ENCODE measurements around the gene SLC39A2. TPM values are rescaled to one million over a fixed set of nuclear protein-coding genes. Genes with fewer than 3 reads are reported as not detected.
A peak's percentile ranks its signal among the peaks of the same experiment; 100 is the strongest.

The SLC39A2 gene
- total RNA-seq, 4 donors from 2014 or later = 0.82 to 1.4 TPM; not detected in 2

GRCh38 chr14:20989471-20989786 is 9.7 kb upstream of the SLC39A2 start:
- DNase-seq = no peak
- Histone ChIP-seq H3K27me3 (no peaks in the 10 kb centered on the region), H3K4me3 (peak overlapping the region in 3 of 4 donors; percentile 71 to 80 (median 77)), H3K27ac (peak overlapping the region; percentile 84 to 91 (median 88)), H3K4me1 (peaks cover 6 to 29% (median 26%) of the 10 kb centered on the region in 4 donors), H3K9me3 (no peaks in the 10 kb centered on the region), H3K36me3 (peaks cover 0 to 29% (median 12%) of the 10 kb centered on the region in 4 donors)
- TF ChIP-seq, protein P1, sequence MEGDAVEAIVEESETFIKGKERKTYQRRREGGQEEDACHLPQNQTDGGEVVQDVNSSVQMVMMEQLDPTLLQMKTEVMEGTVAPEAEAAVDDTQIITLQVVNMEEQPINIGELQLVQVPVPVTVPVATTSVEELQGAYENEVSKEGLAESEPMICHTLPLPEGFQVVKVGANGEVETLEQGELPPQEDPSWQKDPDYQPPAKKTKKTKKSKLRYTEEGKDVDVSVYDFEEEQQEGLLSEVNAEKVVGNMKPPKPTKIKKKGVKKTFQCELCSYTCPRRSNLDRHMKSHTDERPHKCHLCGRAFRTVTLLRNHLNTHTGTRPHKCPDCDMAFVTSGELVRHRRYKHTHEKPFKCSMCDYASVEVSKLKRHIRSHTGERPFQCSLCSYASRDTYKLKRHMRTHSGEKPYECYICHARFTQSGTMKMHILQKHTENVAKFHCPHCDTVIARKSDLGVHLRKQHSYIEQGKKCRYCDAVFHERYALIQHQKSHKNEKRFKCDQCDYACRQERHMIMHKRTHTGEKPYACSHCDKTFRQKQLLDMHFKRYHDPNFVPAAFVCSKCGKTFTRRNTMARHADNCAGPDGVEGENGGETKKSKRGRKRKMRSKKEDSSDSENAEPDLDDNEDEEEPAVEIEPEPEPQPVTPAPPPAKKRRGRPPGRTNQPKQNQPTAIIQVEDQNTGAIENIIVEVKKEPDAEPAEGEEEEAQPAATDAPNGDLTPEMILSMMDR (IDR thresholded peaks at IDR 0.05) = no peak
- WGBS, 2 donors (ENCODE audit: low coverage in 1 of 2) = 1% methylated on average over 4 to 11 of the region's 11 CpGs
- intact Hi-C loops (cut with DNase I; ENCODE audit: low total_unique reads) (no loop called here), in situ Hi-C loops (cut with MboI; ENCODE audit: low pct_ligation_motif_present in 1 of 4, low pct_unique_long_range_greater_than_20kb in 1 of 4, low sequenced_read_pairs in 3 of 4) (loop anchor here in 1 of 4 donors (25.0 kb wide), 1 partner anchor 302 kb away; the partner anchor contains the start of genes ANG and RNASE4)

DNA sequence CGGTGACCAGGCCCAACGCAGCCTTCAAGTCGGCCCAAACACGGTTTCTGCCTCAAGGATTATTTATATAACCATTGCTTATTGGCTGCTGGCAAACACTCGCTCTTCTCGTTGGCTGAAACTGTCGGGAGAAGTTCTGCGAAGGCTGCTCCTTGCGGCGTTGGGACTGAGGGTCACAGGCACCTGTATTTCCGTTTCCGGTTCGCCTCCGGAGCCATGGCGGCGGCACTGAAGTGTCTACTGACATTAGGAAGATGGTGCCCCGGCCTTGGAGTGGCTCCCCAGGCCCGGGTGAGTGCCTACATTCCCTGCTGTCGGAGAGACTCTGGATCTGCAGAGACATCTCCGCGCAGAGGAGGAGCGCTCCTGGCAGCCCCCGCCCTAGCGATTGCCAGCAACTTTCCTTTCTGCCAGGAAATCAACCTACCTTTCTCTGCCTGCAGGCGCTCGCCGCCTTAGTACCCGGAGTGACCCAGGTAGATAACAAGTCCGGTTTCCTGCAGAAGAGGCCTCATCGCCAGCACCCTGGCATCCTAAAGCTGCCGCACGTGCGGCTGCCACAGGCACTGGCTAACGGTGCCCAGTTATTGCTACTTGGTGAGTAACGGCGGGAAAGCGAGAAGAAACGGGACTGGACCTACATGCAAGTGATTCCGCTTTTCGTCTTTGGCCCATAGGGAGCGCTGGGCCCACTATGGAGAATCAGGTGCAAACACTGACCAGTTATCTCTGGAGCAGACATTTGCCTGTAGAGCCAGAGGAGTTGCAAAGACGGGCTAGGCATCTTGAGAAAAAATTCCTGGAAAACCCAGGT is 9.1 kb upstream of the SLC39A2 start, which contains the start of gene METTL17:
TSS of gene METTL17 (plus strand) at position 194 of the 814 bp plus-strand sequence. CDS start at position 217, 23 bp downstream.
- H3K27me3 ChIP-seq = no peaks in the 10 kb centered on the region
- 0 to 1% methylated on average over 1 to 41 of the region's 42 CpGs for WGBS, 2 donors (ENCODE audit: low coverage in 1 of 2)
- intact Hi-C loops (cut with DNase I; ENCODE audit: low total_unique reads) = no loop called here
- H3K36me3 ChIP-seq = peaks cover 0 to 33% (median 15%) of the 10 kb centered on the region in 4 donors
- TF ChIP-seq, protein P1 (IDR thresholded peaks at IDR 0.05) = peak; percentile 12 to 69 (median 27)
- TF ChIP-seq EP300 (IDR thresholded peaks at IDR 0.05; ENCODE audit: low read depth) (no peak), POLR2AphosphoS5 (IDR thresholded peaks at IDR 0.05) (peak; percentile 74 to 83 (median 80)), POLR2A (IDR thresholded peaks at IDR 0.05) (peak; percentile 77)
- H3K27ac ChIP-seq = peak within 1 kb of the TSS; percentile 84 to 91 (median 88)
- peak within 1 kb of the TSS; percentile 71 to 89 (median 78) for H3K4me3 ChIP-seq
- peaks cover 6 to 29% (median 26%) of the 10 kb centered on the region in 4 donors for H3K4me1 ChIP-seq
- DNase-seq = peak; percentile 92
- no peaks in the 10 kb centered on the region for H3K9me3 ChIP-seq
- in situ Hi-C loops (cut with MboI; ENCODE audit: low pct_ligation_motif_present in 1 of 4, low pct_unique_long_range_greater_than_20kb in 1 of 4, low sequenced_read_pairs in 3 of 4) = loop anchor here in 1 of 4 donors (25.0 kb wide), 1 partner anchor 303 kb away; the partner anchor contains the start of genes ANG and RNASE4

DNA sequence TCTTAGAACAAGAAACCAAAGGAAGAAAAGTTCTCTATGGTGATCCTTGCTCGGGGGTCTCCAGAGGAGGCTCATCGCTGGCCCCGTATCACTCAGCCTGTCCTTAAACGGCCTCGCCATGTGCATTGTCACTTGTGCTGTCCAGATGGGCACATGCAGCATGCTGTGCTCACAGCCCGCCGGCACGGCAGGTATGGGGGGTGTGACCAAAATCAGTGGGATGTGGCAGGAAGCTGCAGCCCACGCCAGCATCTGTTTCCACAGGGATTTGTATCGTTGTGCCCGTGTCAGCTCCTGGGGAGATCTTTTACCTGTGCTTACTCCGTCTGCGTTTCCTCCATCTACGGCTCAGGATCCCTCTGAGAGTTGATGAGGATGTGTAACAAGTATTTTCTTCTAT is 2.6 kb upstream of the SLC39A2 start:
- TF ChIP-seq POLR2A (IDR thresholded peaks at IDR 0.05) = no peak
- TF ChIP-seq, protein P1 (IDR thresholded peaks at IDR 0.05) = no peak
- no peak for TF ChIP-seq EP300 (IDR thresholded peaks at IDR 0.05; ENCODE audit: low read depth)
- no peak for TF ChIP-seq POLR2AphosphoS5 (IDR thresholded peaks at IDR 0.05)
- intact Hi-C loops (cut with DNase I; ENCODE audit: low total_unique reads) (no loop called here), in situ Hi-C loops (cut with MboI; ENCODE audit: low pct_ligation_motif_present in 1 of 4, low pct_unique_long_range_greater_than_20kb in 1 of 4, low sequenced_read_pairs in 3 of 4) (loop anchor here in 1 of 4 donors (25.0 kb wide), 1 partner anchor 309 kb away; the partner anchor contains the start of genes ANG and RNASE4)
- peak overlapping the region in 1 of 4 donors; percentile 5 for H3K4me3 ChIP-seq
- H3K36me3 ChIP-seq = peaks cover 0 to 50% (median 22%) of the 10 kb centered on the region in 4 donors
- peaks cover 0 to 42% (median 25%) of the 10 kb centered on the region in 4 donors for H3K4me1 ChIP-seq
- no peaks in the 10 kb centered on the region for H3K9me3 ChIP-seq
- no peak for DNase-seq
- WGBS, 2 donors (ENCODE audit: low coverage in 1 of 2) = 45 to 49% methylated on average over 2 to 14 of the region's 14 CpGs
- peak overlapping the region; percentile 32 to 73 (median 63) for H3K27ac ChIP-seq
- H3K27me3 ChIP-seq = no peaks in the 10 kb centered on the region

DNA sequence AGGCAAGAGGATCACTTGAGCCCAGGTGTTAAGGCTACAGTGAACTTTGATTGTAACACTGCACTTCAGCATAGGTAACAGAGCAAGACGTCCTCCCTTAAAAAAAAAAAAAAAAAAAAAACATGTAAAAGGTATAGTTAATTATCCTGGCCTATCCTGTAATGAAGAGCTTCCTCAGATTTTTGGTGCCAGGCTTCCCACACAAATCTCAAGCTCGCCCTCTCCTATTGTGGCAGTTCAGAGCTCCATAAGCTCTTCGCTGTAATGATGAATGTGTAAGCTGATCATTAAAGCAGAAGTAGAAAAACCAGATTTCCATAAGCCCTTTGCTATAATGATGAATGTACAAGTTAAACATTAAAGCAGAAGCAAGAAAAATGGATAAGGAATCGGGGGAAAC is 2.0 kb upstream of the SLC39A2 start:
- no peak for DNase-seq
- intact Hi-C loops (cut with DNase I; ENCODE audit: low total_unique reads) (no loop called here), in situ Hi-C loops (cut with MboI; ENCODE audit: low pct_ligation_motif_present in 1 of 4, low pct_unique_long_range_greater_than_20kb in 1 of 4, low sequenced_read_pairs in 3 of 4) (loop anchor here in 1 of 4 donors (25.0 kb wide), 1 partner anchor 310 kb away; the partner anchor contains the start of genes ANG and RNASE4)
- Histone ChIP-seq H3K27me3 (no peaks in the 10 kb centered on the region), H3K9me3 (no peaks in the 10 kb centered on the region), H3K4me1 (peaks cover 0 to 41% (median 23%) of the 10 kb centered on the region in 4 donors), H3K27ac (peak overlapping the region; percentile 32 to 73 (median 63)), H3K4me3 (peak overlapping the region in 1 of 4 donors; percentile 5), H3K36me3 (peaks cover 0 to 44% (median 20%) of the 10 kb centered on the region in 4 donors)
- 50 to 60% methylated on average over 3 to 4 of the region's 4 CpGs for WGBS, 2 donors (ENCODE audit: low coverage in 1 of 2)
- TF ChIP-seq, protein P1 (IDR thresholded peaks at IDR 0.05) = no peak
- no peak for TF ChIP-seq EP300 (IDR thresholded peaks at IDR 0.05; ENCODE audit: low read depth)
- no peak for TF ChIP-seq POLR2A (IDR thresholded peaks at IDR 0.05)
- no peak for TF ChIP-seq POLR2AphosphoS5 (IDR thresholded peaks at IDR 0.05)

All from transverse colon (tissue), 4 donors.